ENCODE data around the gene SLC9A6. TPM values are rescaled to one million over a fixed set of nuclear protein-coding genes. Genes with fewer than 3 reads are reported as not detected.

SLC9A6 gene
- total RNA-seq, 1 donor from 2014 or later = 15.8 TPM

DNA sequence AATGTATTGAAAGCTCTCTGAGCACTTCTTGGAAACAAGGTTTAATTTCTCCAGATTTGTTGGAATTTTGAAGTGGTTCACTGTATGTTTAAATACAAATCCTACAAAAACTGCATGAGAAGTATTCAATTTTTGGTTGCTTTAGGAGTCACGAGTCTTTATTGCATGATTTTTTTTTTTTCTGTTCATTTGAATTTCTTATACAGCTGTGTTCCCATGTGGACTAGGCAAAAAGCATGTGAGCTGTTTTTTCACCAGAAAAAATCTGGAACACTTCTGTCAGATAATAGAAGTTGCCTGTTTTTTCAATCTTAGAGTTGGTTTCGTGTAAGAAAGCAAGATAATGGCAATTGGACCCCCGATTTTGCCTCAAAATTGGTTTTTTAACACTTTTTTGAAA is 66.4 kb downstream of the SLC9A6 start:
- Mint-ChIP-seq H3K4me3 (no peak overlapping the region), H3K27ac (no peak overlapping the region), H3K4me1 (ENCODE audit: unreplicated experiment) (no peaks in the 10 kb centered on the region), H3K9me3 (peaks cover 11% of the 10 kb centered on the region), H3K36me3 (no peaks in the 10 kb centered on the region), H3K27me3 (no peaks in the 10 kb centered on the region)
- TF ChIP-seq, protein P1, sequence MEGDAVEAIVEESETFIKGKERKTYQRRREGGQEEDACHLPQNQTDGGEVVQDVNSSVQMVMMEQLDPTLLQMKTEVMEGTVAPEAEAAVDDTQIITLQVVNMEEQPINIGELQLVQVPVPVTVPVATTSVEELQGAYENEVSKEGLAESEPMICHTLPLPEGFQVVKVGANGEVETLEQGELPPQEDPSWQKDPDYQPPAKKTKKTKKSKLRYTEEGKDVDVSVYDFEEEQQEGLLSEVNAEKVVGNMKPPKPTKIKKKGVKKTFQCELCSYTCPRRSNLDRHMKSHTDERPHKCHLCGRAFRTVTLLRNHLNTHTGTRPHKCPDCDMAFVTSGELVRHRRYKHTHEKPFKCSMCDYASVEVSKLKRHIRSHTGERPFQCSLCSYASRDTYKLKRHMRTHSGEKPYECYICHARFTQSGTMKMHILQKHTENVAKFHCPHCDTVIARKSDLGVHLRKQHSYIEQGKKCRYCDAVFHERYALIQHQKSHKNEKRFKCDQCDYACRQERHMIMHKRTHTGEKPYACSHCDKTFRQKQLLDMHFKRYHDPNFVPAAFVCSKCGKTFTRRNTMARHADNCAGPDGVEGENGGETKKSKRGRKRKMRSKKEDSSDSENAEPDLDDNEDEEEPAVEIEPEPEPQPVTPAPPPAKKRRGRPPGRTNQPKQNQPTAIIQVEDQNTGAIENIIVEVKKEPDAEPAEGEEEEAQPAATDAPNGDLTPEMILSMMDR (conservative IDR thresholded peaks at IDR 0.05) = no peak
- no peak for DNase-seq (ENCODE audit: extremely low spot score, unreplicated experiment)

DNA sequence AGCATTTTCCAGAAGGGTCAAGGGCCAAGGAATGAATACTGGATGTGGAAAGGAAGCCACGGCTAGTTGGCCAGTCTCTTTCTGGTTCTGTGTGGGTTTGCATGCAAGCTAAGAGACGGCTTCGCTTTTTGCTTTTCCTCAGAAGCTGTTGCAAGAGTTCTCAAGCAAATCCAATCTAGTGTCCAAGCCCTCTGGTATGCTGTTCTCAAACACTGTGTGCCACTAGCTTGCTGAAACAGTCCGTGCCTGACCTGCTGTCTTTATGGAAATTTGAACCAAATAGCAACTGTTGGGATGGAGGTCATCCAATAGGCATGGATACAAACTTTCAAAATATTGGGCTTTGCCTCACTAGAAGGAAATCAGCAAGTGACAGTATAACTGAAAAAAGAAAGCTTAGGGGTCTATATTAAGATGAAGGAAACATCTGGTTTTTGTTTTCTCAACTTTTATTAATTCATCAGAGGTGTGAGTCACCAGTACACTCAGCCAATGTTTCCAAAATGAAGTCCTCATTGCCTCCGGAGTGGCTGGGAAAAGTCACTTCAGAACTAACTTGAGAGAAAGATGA is 70.5 kb downstream of the SLC9A6 start:
- Mint-ChIP-seq H3K4me1 (ENCODE audit: unreplicated experiment) (no peaks in the 10 kb centered on the region), H3K4me3 (no peak overlapping the region), H3K27me3 (no peaks in the 10 kb centered on the region), H3K27ac (no peak overlapping the region), H3K9me3 (no peaks in the 10 kb centered on the region), H3K36me3 (no peaks in the 10 kb centered on the region)
- TF ChIP-seq, protein P1 (conservative IDR thresholded peaks at IDR 0.05) = no peak
- no peak for DNase-seq (ENCODE audit: extremely low spot score, unreplicated experiment)

DNA sequence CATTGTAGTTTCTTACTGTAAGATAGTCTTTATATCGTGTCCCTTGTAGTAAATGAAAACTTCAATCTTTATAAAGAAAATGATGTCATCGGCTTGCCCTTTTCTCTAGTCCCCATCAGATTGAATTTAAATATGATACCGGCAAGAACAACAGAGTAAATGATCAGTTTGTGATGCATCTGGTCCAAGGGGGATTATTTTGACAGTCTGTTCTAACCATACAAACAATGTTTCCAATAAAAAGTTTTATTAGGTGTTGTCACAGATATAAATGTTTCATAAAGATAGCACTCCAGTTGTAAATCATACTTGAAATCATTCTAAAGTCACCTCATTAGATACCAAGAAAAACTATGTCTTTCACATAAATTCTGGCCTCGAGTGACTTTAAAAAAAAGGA is 72.3 kb downstream of the SLC9A6 start:
- Mint-ChIP-seq H3K27me3 (no peaks in the 10 kb centered on the region), H3K4me3 (no peak overlapping the region), H3K27ac (no peak overlapping the region), H3K9me3 (no peaks in the 10 kb centered on the region), H3K4me1 (ENCODE audit: unreplicated experiment) (no peaks in the 10 kb centered on the region), H3K36me3 (no peaks in the 10 kb centered on the region)
- no peak for DNase-seq (ENCODE audit: extremely low spot score, unreplicated experiment)
- TF ChIP-seq, protein P1 (conservative IDR thresholded peaks at IDR 0.05) = no peak

DNA sequence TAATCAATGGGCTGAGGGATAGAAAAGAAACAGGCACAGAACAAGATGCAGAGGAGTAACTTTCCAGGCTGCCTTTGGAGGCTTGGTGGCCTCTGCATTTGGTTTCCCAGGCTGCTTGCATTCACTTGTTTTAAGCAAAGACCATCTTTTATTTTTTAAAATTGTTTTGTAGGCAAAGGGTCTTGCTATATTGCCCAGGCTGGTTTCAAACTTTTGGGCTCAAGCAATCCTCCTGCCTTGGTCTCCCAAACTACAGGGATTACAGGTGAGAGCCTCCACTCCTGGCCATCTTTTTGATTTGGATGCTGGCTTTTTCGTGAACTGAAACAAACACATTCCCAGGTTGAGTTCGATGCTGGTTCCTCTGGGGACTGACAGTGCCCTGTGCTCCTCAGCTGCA is 74.1 kb downstream of the SLC9A6 start:
- no peak overlapping the region for H3K27ac Mint-ChIP-seq
- TF ChIP-seq, protein P1 (conservative IDR thresholded peaks at IDR 0.05) = no peak
- H3K27me3 Mint-ChIP-seq = no peaks in the 10 kb centered on the region
- H3K9me3 Mint-ChIP-seq = no peaks in the 10 kb centered on the region
- no peaks in the 10 kb centered on the region for H3K36me3 Mint-ChIP-seq
- no peaks in the 10 kb centered on the region for H3K4me1 Mint-ChIP-seq (ENCODE audit: unreplicated experiment)
- no peak overlapping the region for H3K4me3 Mint-ChIP-seq
- DNase-seq (ENCODE audit: extremely low spot score, unreplicated experiment) = no peak

DNA sequence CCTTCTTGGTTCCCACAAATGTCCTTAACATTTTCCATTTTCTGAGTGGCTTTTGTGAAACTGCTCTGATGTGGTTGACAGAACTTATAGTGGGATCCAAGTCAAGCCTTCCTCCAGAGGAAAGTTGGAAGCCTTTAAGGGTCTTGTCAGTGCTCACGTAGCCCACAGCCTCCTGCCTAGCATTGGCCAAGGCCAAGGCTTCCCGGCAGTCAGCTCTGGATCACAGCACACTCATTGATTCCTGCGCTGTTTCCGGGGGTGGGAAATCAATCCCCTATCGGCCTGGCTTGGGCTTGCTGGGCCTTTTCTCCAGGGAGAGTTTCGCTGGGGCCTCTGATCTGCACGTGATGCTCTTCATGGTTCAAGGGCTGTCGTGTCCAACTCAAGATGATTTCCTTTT is 76.1 kb downstream of the SLC9A6 start:
- no peaks in the 10 kb centered on the region for H3K36me3 Mint-ChIP-seq
- no peaks in the 10 kb centered on the region for H3K9me3 Mint-ChIP-seq
- TF ChIP-seq, protein P1 (conservative IDR thresholded peaks at IDR 0.05) = no peak
- H3K4me1 Mint-ChIP-seq (ENCODE audit: unreplicated experiment) = peaks cover 6% of the 10 kb centered on the region
- H3K4me3 Mint-ChIP-seq = no peak overlapping the region
- no peak overlapping the region for H3K27ac Mint-ChIP-seq
- H3K27me3 Mint-ChIP-seq = no peaks in the 10 kb centered on the region
- no peak for DNase-seq (ENCODE audit: extremely low spot score, unreplicated experiment)

DNA sequence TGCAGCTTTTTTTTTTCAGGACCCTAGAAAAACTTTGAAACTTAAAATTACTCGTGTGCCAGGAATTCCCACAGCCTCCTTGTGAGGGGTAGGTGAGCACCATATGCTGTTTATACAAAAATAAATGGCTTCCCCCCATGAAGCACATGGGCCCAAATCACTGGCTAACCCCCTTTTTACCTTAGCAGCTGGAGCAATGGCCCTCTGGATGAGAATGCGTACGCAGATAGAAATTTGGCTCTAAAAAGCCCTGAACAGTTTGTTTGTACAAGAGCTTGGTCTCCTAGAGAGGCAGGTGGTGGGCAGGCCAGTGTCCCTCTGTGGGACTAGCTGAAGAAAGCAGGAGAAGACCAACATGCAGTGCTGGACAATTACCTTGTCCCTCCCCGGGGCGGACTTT is 76.5 kb downstream of the SLC9A6 start:
- no peaks in the 10 kb centered on the region for H3K36me3 Mint-ChIP-seq
- H3K27ac Mint-ChIP-seq = no peak overlapping the region
- no peak for DNase-seq (ENCODE audit: extremely low spot score, unreplicated experiment)
- no peaks in the 10 kb centered on the region for H3K9me3 Mint-ChIP-seq
- H3K4me3 Mint-ChIP-seq = no peak overlapping the region
- H3K27me3 Mint-ChIP-seq = no peaks in the 10 kb centered on the region
- H3K4me1 Mint-ChIP-seq (ENCODE audit: unreplicated experiment) = peaks cover 6% of the 10 kb centered on the region
- TF ChIP-seq, protein P1 (conservative IDR thresholded peaks at IDR 0.05) = no peak
